IMR-90 (cell line): Measurements from ENCODE around the gene RNFT2. TPM values are rescaled to one million over a fixed set of nuclear protein-coding genes. Genes with fewer than 3 reads are reported as not detected.

Experiments
- ATAC-seq: fragments of 200-7000 bp; cut with Tn5 transposase; 2 replicates; pipeline ENCODE4 v1.9.1; 2020; ENCODE audit warnings: low read depth, mild to moderate bottlenecking, moderate library complexity
- BruUV-seq: library from RNA; stranded (reverse); fragments of 400-500 nt; replicated peaks from 2 replicates; lab custom pipeline; 2021; lab: Mats Ljungman, UMichigan
- CTCF ChIA-PET: fragments of 300-600 bp; formaldehyde crosslinking; extraction: SDS; loops from one replicate; lab custom pipeline; 2021; ENCODE audit warnings: antibody characterized with exemption; lab: Yijun Ruan, JAX
- POLR2A ChIA-PET: fragments of 300-600 bp; sonication (Branson Sonifier 250); formaldehyde crosslinking; loops from one replicate; lab custom pipeline; 2022; ENCODE audit warnings: antibody characterized with exemption; ENCODE audit not compliant: unreplicated experiment; lab: Charles Lee
- DNase-seq: peaks from one replicate; pipeline ENCODE4 v3.0.0; 2013
- H2AFZ ChIP-seq: replicated peaks from 2 replicates; pipeline ENCODE3; 2013; ENCODE audit warnings: low read length, mild to moderate bottlenecking; ENCODE audit not compliant: poor library complexity
- H2AK5ac ChIP-seq: 2 replicates; pipeline ENCODE4 v1.6.1; 2013; ENCODE audit warnings: low read depth, low read length, inconsistent platforms
- H2AK9ac ChIP-seq: replicated peaks from 2 replicates; pipeline ENCODE3; 2013; ENCODE audit warnings: mild to moderate bottlenecking, low read depth, low read length, moderate library complexity; ENCODE audit not compliant: poor library complexity
- H2BK120ac ChIP-seq: 2 replicates; pipeline ENCODE4 v1.6.1; 2013; ENCODE audit warnings: low read depth, low read length, inconsistent platforms
- H2BK15ac ChIP-seq: 3 replicates; pipeline ENCODE4 v1.6.1; 2013; ENCODE audit warnings: low read depth, low read length, inconsistent platforms
- H2BK20ac ChIP-seq: 2 replicates; pipeline ENCODE4 v1.6.1; 2013; ENCODE audit warnings: low read depth, mild to moderate bottlenecking, inconsistent platforms, low read length, moderate library complexity
- H2BK5ac ChIP-seq: 2 replicates; pipeline ENCODE4 v1.6.1; 2013; ENCODE audit warnings: mild to moderate bottlenecking, low read depth, low read length, inconsistent platforms; ENCODE audit not compliant: poor library complexity, severe bottlenecking
- H3K14ac ChIP-seq: replicated peaks from 2 replicates; pipeline ENCODE4 v1.6.1; 2013; ENCODE audit warnings: low read depth, low read length, inconsistent platforms
- H3K18ac ChIP-seq: 2 replicates; pipeline ENCODE4 v1.6.1; 2013; ENCODE audit warnings: low read depth, low read length, control low read depth
- H3K23ac ChIP-seq: 2 replicates; pipeline ENCODE4 v1.6.1; 2013; ENCODE audit warnings: low read depth, low read length, inconsistent platforms
- H3K27ac ChIP-seq: 2 replicates; pipeline ENCODE4 v1.5.1; 2013; ENCODE audit warnings: mild to moderate bottlenecking, control low read depth, low read length; ENCODE audit not compliant: insufficient read depth
- H3K27me3 ChIP-seq: 2 replicates; pipeline ENCODE4 v1.6.1; 2013; ENCODE audit warnings: low read length; ENCODE audit not compliant: control insufficient read depth, insufficient read depth
- H3K36me3 ChIP-seq: 2 replicates; pipeline ENCODE4 v1.6.1; 2013; ENCODE audit warnings: low read length, mixed read lengths; ENCODE audit not compliant: control insufficient read depth, insufficient read depth
- H3K4ac ChIP-seq: 2 replicates; pipeline ENCODE4 v1.6.1; 2013; ENCODE audit warnings: low read depth, low read length, inconsistent platforms
- H3K4me1 ChIP-seq: 2 replicates; pipeline ENCODE4 v1.6.1; 2013; ENCODE audit warnings: low read length, mixed read lengths; ENCODE audit not compliant: control insufficient read depth, insufficient read depth
- H3K4me2 ChIP-seq: 2 replicates; pipeline ENCODE4 v1.6.1; 2013; ENCODE audit warnings: low read depth, mild to moderate bottlenecking, control low read depth, low read length, moderate library complexity
- H3K4me3 ChIP-seq: 2 replicates; pipeline ENCODE4 v1.5.1; 2013; ENCODE audit warnings: low read depth, mild to moderate bottlenecking, control low read depth, low read length, moderate library complexity; ENCODE audit not compliant: insufficient read depth
- H3K56ac ChIP-seq: 2 replicates; pipeline ENCODE4 v1.6.1; 2013; ENCODE audit warnings: low read length, inconsistent platforms; ENCODE audit not compliant: insufficient read depth; ENCODE audit errors: extremely low read depth
- H3K79me1 ChIP-seq, 2 experiments: 2 replicates each; pipeline ENCODE4 v1.6.1; 2013; ENCODE audit warnings: low read length in 2 of 2, inconsistent platforms in 1 of 2, low read depth in 1 of 2
- H3K9ac ChIP-seq: 2 replicates; pipeline ENCODE4 v1.6.1; 2013; ENCODE audit warnings: low read depth, low read length, control low read depth
- H3K9me1 ChIP-seq: 2 replicates; pipeline ENCODE4 v1.6.1; 2013; ENCODE audit warnings: low read length, inconsistent platforms; ENCODE audit not compliant: insufficient read depth
- H3K9me3 ChIP-seq: 2 replicates; pipeline ENCODE4 v1.6.1; 2013; ENCODE audit warnings: low read length; ENCODE audit not compliant: control insufficient read depth, insufficient read depth
- H4K20me1 ChIP-seq: 2 replicates; pipeline ENCODE4 v1.6.1; 2013; ENCODE audit warnings: low read length, inconsistent platforms; ENCODE audit not compliant: insufficient read depth
- H4K5ac ChIP-seq: 2 replicates; pipeline ENCODE4 v1.6.1; 2013; ENCODE audit warnings: mild to moderate bottlenecking, low read depth, low read length, control low read depth
- H4K8ac ChIP-seq, 2 experiments: 2 replicates each; pipeline ENCODE4 v1.6.1; 2013; ENCODE audit warnings: low read depth in 2 of 2, low read length in 2 of 2, control low read depth in 1 of 2, inconsistent platforms in 1 of 2
- H4K91ac ChIP-seq: 2 replicates; pipeline ENCODE4 v1.6.1; 2013; ENCODE audit warnings: low read depth, low read length, inconsistent platforms; ENCODE audit not compliant: insufficient read depth
- BHLHE40 ChIP-seq: fragments of 150-350 bp; IDR thresholded peaks from 2 replicates; pipeline ENCODE4 v1.6.1; 2016; ENCODE audit warnings: mild to moderate bottlenecking, low read depth, low read length
- CTCF ChIP-seq: conservative IDR thresholded peaks from 2 replicates; pipeline ENCODE4 v1.5.1; 2012; ENCODE audit warnings: mild to moderate bottlenecking, low read depth, low read length, improper control_type of control experiment
- MAFK ChIP-seq: IDR thresholded peaks from 2 replicates; pipeline ENCODE4 v1.6.1; 2012; ENCODE audit warnings: low read depth, low read length, improper control_type of control experiment
- MXI1 ChIP-seq: IDR thresholded peaks from 2 replicates; pipeline ENCODE4 v1.6.1; 2012; ENCODE audit warnings: low read depth, mild to moderate bottlenecking, low read length, moderate library complexity, borderline replicate concordance
- POLR2A ChIP-seq: IDR thresholded peaks from 2 replicates; pipeline ENCODE4 v1.6.1; 2012; ENCODE audit warnings: mild to moderate bottlenecking, low read depth, low read length
- RAD21 ChIP-seq: IDR thresholded peaks from 2 replicates; pipeline ENCODE4 v1.6.1; 2012; ENCODE audit warnings: low read length, improper control_type of control experiment
- RFX5 ChIP-seq: IDR thresholded peaks from 2 replicates; pipeline ENCODE4 v1.8.0; 2012; ENCODE audit warnings: low read depth, mild to moderate bottlenecking, low read length, moderate library complexity
- WGBS, 2 experiments: methylation state at CpG; one replicate each; pipeline versions ENCODE4 v1.1.5 to v1.1.7; 2013; ENCODE audit warnings: missing lambda C conversion rate in 2 of 2; ENCODE audit not compliant: insufficient read length in 1 of 2; ENCODE audit errors: extremely low coverage in 2 of 2; 5-methylcytosine and 5-hydroxymethylcytosine counted together
- dilution Hi-C: fragments of 300-500 bp; cut with HindIII; formaldehyde crosslinking; loops from one replicate; pipeline ENCODE4 v1.14.3; 2018; ENCODE audit warnings: low sequenced_read_pairs; ENCODE audit not compliant: unreplicated experiment
- in situ Hi-C: fragments of 300-500 bp; cut with MboI; formaldehyde crosslinking; loops from 3 replicates; pipeline ENCODE4 v1.14.3; 2019; ENCODE audit warnings: low sequenced_read_pairs, inconsistent platforms, mixed read lengths
- intact Hi-C: fragments of 100-400 bp; cut with micrococcal nuclease; formaldehyde crosslinking; loops from 2 replicates; pipeline ENCODE4 v1.10.0; 2022
- polyA plus RNA-seq, 3 experiments: library from polyadenylated mRNA; depleted of rRNA; stranded (reverse); fragments of >200 nt; gene quantifications; 2 replicates each; pipeline ENCODE4 v1.2.3, GENCODE V29; 2012; ENCODE audit warnings: low replicate concordance in 1 of 3
- total RNA-seq: library from RNA; depleted of rRNA; stranded (reverse); fragments of >200 nt; gene quantifications from 2 replicates; pipeline ENCODE4 v1.2.3, GENCODE V29; 2012

Gene RNFT2
- total and polyA plus RNA-seq, 2 of the 4 experiments (the other 2 are of a cell fraction): 1.6 to 2.3 TPM

DNA sequence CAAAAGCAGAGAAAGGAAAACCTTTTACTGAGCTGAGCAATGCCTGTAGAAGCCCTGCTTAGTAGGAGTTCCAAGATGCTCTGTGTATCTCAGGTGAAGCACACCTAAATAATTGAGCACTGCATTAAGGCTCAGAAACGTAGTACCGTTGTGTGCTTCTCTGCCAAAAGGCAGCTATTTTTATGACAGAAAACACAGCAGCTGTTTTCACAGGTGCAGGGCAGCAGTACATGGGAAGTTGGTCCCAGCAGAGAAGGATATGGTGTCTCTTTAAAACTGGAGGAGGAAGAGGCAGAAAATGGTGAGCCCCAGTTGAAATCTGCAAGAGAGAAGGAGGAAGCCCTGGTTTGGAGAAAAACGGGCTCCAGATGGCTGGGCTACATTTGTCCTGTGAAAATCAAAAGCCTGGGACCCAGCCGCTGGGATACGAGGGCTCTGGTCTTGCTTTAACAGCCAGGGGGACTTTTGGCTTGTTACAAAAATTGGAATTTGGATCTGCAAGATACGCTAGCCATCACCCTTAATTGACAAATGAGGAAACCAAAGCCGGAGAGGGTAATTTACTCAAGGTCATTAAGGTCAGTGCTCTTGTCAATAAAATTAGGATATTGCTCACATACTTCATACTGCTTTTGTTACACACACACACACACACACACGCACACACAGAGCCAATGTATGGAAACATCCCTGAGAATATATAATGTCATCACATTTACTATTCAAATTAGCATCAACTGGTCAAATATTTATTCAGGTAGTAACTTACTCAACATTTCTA is 27.6 kb upstream of the RNFT2 start (continued):
- TF ChIP-seq BHLHE40: no peak

- TF ChIP-seq RAD21 (no peak), MAFK (no peak), POLR2A (no peak), MXI1 (no peak), CTCF (no peak), RFX5 (no peak)
- Histone ChIP-seq H3K4me3 (no peak overlapping the region), H2BK15ac (no peak overlapping the region), H3K9ac (no peak overlapping the region), H2BK5ac (no peak overlapping the region), H3K18ac (no peak overlapping the region), H3K27me3 (no peaks in the 10 kb centered on the region; the same call in 1 of the 2 replicates), H4K8ac (no peak overlapping the region), H2AK5ac (no peak overlapping the region), H3K4me2 (no peak overlapping the region), H4K5ac (no peak overlapping the region), H3K56ac (no peak overlapping the region), H4K91ac (no peak overlapping the region), H2BK120ac (no peak overlapping the region), H2AFZ (no peak overlapping the region), H3K9me1 (no peaks in the 10 kb centered on the region), H3K4me1 (peaks cover 2% of the 10 kb centered on the region; the same call in 1 of the 2 replicates), H3K79me1 (peaks cover under 1 to 8% of the 10 kb centered on the region in 2 experiments; a peak in 3 of 4 replicates), H3K9me3 (no peaks in the 10 kb centered on the region), H2BK20ac (no peak overlapping the region), H3K27ac (no peak overlapping the region), H4K20me1 (no peaks in the 10 kb centered on the region), H3K14ac (no peak overlapping the region), H3K36me3 (peaks cover 4% of the 10 kb centered on the region), H3K4ac (no peak overlapping the region), H2AK9ac (no peak overlapping the region), H3K23ac (no peak overlapping the region)
- 94% methylated on average over 4 of the region's 17 CpGs; no CpG with 5 or more reads in 1 of the 2 experiments for WGBS, 2 experiments
- intact Hi-C loops: no loop called here
- dilution Hi-C loops: no loop called here
- ChIA-PET POLR2A (no interaction called here), CTCF (interaction anchor here (1.2 kb wide), 1 partner anchor 9 kb away, joined by 3 read pairs; no protein-coding TSS in a partner anchor)
- in situ Hi-C loops: no loop called here
- no TSS peak for BruUV-seq
- no peak for DNase-seq
- no peak for ATAC-seq
Observed at GRCh38 chr12:116712458-116713303, 25.4 kb upstream of the RNFT2 start.
